ENCODE measurements around the gene ABCA6. TPM values are rescaled to one million over a fixed set of nuclear protein-coding genes. Genes with fewer than 3 reads are reported as not detected.

The ABCA6 gene
- polyA plus RNA-seq, 1 experiment = 0.36 TPM

- DNase-seq (ENCODE audit: low read depth, low spot score) = no peak
- H3K27me3 ChIP-seq (ENCODE audit: control insufficient read depth, insufficient read depth, low read length) = no peaks in the 10 kb centered on the region
- no peak overlapping the region for H3K27ac ChIP-seq (ENCODE audit: low read depth, low read length)
- CTCF ChIA-PET = no interaction called here
- H3K9me3 ChIP-seq (ENCODE audit: control insufficient read depth, insufficient read depth, low read length) = no peaks in the 10 kb centered on the region
- POLR2A ChIA-PET = no interaction called here
- TF ChIP-seq CTCF (IDR thresholded peaks at IDR 0.05; ENCODE audit: low read depth, low read length) = no peak
- no peak overlapping the region for H3K4me3 ChIP-seq (ENCODE audit: low read depth, low read length)
Measured at GRCh38 chr17:69062860-69063581, 78.7 kb downstream of the ABCA6 start.

GRCh38 chr17:69061721-69062556 lies 79.8 kb downstream of the ABCA6 start:
- Histone ChIP-seq H3K27me3 (ENCODE audit: control insufficient read depth, insufficient read depth, low read length) (no peaks in the 10 kb centered on the region), H3K27ac (ENCODE audit: low read depth, low read length) (no peak overlapping the region), H3K4me3 (ENCODE audit: low read depth, low read length) (no peak overlapping the region), H3K9me3 (ENCODE audit: control insufficient read depth, insufficient read depth, low read length) (no peaks in the 10 kb centered on the region)
- ChIA-PET CTCF (no interaction called here), POLR2A (no interaction called here)
- no peak for TF ChIP-seq CTCF (IDR thresholded peaks at IDR 0.05; ENCODE audit: low read depth, low read length)
- DNase-seq (ENCODE audit: low read depth, low spot score) = no peak

- Histone ChIP-seq H3K4me3 (ENCODE audit: low read depth, low read length) (no peak within 1 kb of the TSS), H3K9me3 (ENCODE audit: control insufficient read depth, insufficient read depth, low read length) (no peaks in the 10 kb centered on the region), H3K27ac (ENCODE audit: low read depth, low read length) (no peak within 1 kb of the TSS), H3K27me3 (ENCODE audit: control insufficient read depth, insufficient read depth, low read length) (no peaks in the 10 kb centered on the region)
- TF ChIP-seq CTCF (IDR thresholded peaks at IDR 0.05; ENCODE audit: low read depth, low read length) = no peak
- DNase-seq (ENCODE audit: low read depth, low spot score) = no peak
- CTCF ChIA-PET = no interaction called here
- POLR2A ChIA-PET = no interaction called here
Measured at GRCh38 chr17:69060822-69061221, 80.9 kb downstream of the ABCA6 start, which contains the start of gene ABCA9. ABCA9 (minus strand) TSS chr17:69060927; CDS start chr17:69051126, 9,801 bp downstream.

GRCh38 chr17:69059458-69060175 lies 82.1 kb downstream of the ABCA6 start:
- DNase-seq (ENCODE audit: low read depth, low spot score) = no peak

More at GRCh38 chr17:69059458-69060175, 82.1 kb downstream of the ABCA6 start:
- Histone ChIP-seq H3K9me3 (ENCODE audit: control insufficient read depth, insufficient read depth, low read length) (no peaks in the 10 kb centered on the region), H3K4me3 (ENCODE audit: low read depth, low read length) (no peak overlapping the region), H3K27me3 (ENCODE audit: control insufficient read depth, insufficient read depth, low read length) (no peaks in the 10 kb centered on the region), H3K27ac (ENCODE audit: low read depth, low read length) (no peak overlapping the region)
- CTCF ChIA-PET = interaction anchor here (0.7 kb wide), 1 partner anchor 308 kb away, joined by 3 read pairs; no protein-coding TSS in a partner anchor
- POLR2A ChIA-PET = no interaction called here
- no peak for TF ChIP-seq CTCF (IDR thresholded peaks at IDR 0.05; ENCODE audit: low read depth, low read length)
